B cell (primary cell): Measurements from ENCODE around the gene EXOC4. TPM values are rescaled to one million over a fixed set of nuclear protein-coding genes. Genes with fewer than 3 reads are reported as not detected.

Experiments used
- ATAC-seq: fragments of 200-7000 bp; cut with Tn5 transposase; one replicate; pipeline ENCODE4 v1.10.0; 2021; ENCODE audit warnings: low read depth, mild to moderate bottlenecking, moderate number of reproducible peaks, moderate library complexity
- CTCF ChIA-PET: fragments of 350-600 bp; sonication (Branson Sonifier 250); formaldehyde crosslinking; loops from one replicate; lab custom pipeline; 2021; ENCODE audit warnings: antibody characterized with exemption, inconsistent platforms; lab: Charles Lee
- POLR2A ChIA-PET: fragments of 350-600 bp; sonication (Branson Sonifier 250); formaldehyde crosslinking; loops from one replicate; lab custom pipeline; 2021; ENCODE audit warnings: antibody characterized with exemption; lab: Charles Lee
- DNase-seq: peaks from one replicate; pipeline ENCODE4 v3.0.0; 2013
- H2AFZ ChIP-seq: 2 replicates; pipeline ENCODE4 v1.6.1; 2012; ENCODE audit warnings: mild to moderate bottlenecking, low read depth, low read length; ENCODE audit not compliant: insufficient read depth, poor library complexity, severe bottlenecking
- H3K27ac ChIP-seq, 2 donors: 1 replicate in 1 of 2; 2 replicates in 1 of 2; pipeline ENCODE4 v1.5.1; 2012 to 2013; ENCODE audit warnings: low read length in 2 of 2, mild to moderate bottlenecking in 2 of 2, moderate library complexity in 1 of 2
- H3K27me3 ChIP-seq, 4 experiments: fragments of 200-600 bp in 1 of 4; sonication (generic) in 1 of 4; replicated peaks in 1 of 4; 1 replicate in 2 of 4; 2 replicates in 2 of 4; pipeline versions ENCODE4 v1.6.1 to v1.7.0; 2013 to 2016; ENCODE audit warnings: low read length in 3 of 4, mild to moderate bottlenecking in 2 of 4, mixed read lengths in 1 of 4, moderate library complexity in 1 of 4; ENCODE audit not compliant: insufficient read depth in 4 of 4, control insufficient read depth in 3 of 4; ENCODE audit errors: control extremely low read depth in 1 of 4
- H3K36me3 ChIP-seq, 2 experiments: replicated peaks in 1 of 2; 1 replicate in 1 of 2; 2 replicates in 1 of 2; pipeline versions ENCODE4 v1.6.1 to v1.7.1; 2013; ENCODE audit warnings: low read length in 1 of 2; ENCODE audit not compliant: insufficient read depth in 2 of 2, control insufficient read depth in 1 of 2; ENCODE audit errors: control extremely low read depth in 1 of 2, extremely low read depth in 1 of 2
- H3K4me1 ChIP-seq, 2 donors: fragments of 200-600 bp in 1 of 2; sonication (generic) in 1 of 2; 1 replicate in 1 of 2; 2 replicates in 1 of 2; pipeline versions ENCODE4 v1.5.1 to v1.6.1; 2013 to 2017; ENCODE audit warnings: low read length in 2 of 2; ENCODE audit not compliant: control insufficient read depth in 2 of 2, insufficient read depth in 2 of 2
- H3K4me2 ChIP-seq: replicated peaks from 2 replicates; pipeline ENCODE3; 2012; ENCODE audit warnings: mild to moderate bottlenecking, low read depth, low read length; ENCODE audit not compliant: poor library complexity, severe bottlenecking
- H3K4me3 ChIP-seq, 5 experiments: fragments of 200-600 bp in 1 of 5; sonication (generic) in 1 of 5; 1 replicate in 3 of 5; 2 replicates in 2 of 5; pipeline versions ENCODE4 v1.5.1 to v1.7.0; 2011 to 2016; ENCODE audit warnings: low read length in 4 of 5, mild to moderate bottlenecking in 4 of 5, low read depth in 2 of 5, control low read depth in 1 of 5, moderate library complexity in 1 of 5; ENCODE audit not compliant: insufficient read depth in 1 of 5; ENCODE audit errors: control extremely low read depth in 1 of 5, extremely low read depth in 1 of 5
- H3K79me2 ChIP-seq: fragments of 200-600 bp; sonication (generic); one replicate; pipeline ENCODE4 v1.6.0; 2016; ENCODE audit warnings: low read length; ENCODE audit not compliant: control insufficient read depth, insufficient read depth
- H3K9ac ChIP-seq: fragments of 200-600 bp; sonication (generic); 2 replicates; pipeline ENCODE4 v1.6.1; 2017; ENCODE audit warnings: mild to moderate bottlenecking, low read length, moderate library complexity
- H3K9me3 ChIP-seq, 3 donors: one replicate each; pipeline versions ENCODE4 v1.6.1 to v1.7.1; 2013; ENCODE audit warnings: low read length in 2 of 3; ENCODE audit not compliant: control insufficient read depth in 2 of 3, insufficient read depth in 1 of 3; ENCODE audit errors: control extremely low read depth in 1 of 3
- H4K20me1 ChIP-seq: 2 replicates; pipeline ENCODE4 v1.6.0; 2012; ENCODE audit warnings: mild to moderate bottlenecking, low read length; ENCODE audit not compliant: insufficient read depth, control insufficient read depth, poor library complexity, severe bottlenecking
- H3K27ac Mint-ChIP-seq: one replicate; pipeline ENCODE4 v1.8.0; 2021; ENCODE audit warnings: mixed read lengths
- H3K27me3 Mint-ChIP-seq: one replicate; pipeline ENCODE4 v1.8.0; 2021; ENCODE audit warnings: mixed read lengths
- H3K4me1 Mint-ChIP-seq: one replicate; pipeline ENCODE4 v1.8.0; 2021; ENCODE audit warnings: mixed read lengths
- H3K4me3 Mint-ChIP-seq: one replicate; pipeline ENCODE4 v1.8.0; 2021; ENCODE audit warnings: mixed read lengths
- H3K9me3 Mint-ChIP-seq: one replicate; pipeline ENCODE4 v1.8.0; 2022; ENCODE audit warnings: mixed read lengths; ENCODE audit not compliant: insufficient read depth
- EZH2 ChIP-seq: IDR thresholded peaks from 2 replicates; pipeline ENCODE4 v1.6.1; 2012; ENCODE audit warnings: borderline replicate concordance, low read depth, mild to moderate bottlenecking, moderate library complexity, low read length; ENCODE audit not compliant: insufficient read depth, poor library complexity, severe bottlenecking
- WGBS: methylation state at CpG from one replicate; pipeline ENCODE4 v1.1.5; 2013; ENCODE audit warnings: missing lambda C conversion rate; ENCODE audit not compliant: insufficient coverage; 5-methylcytosine and 5-hydroxymethylcytosine counted together
- intact Hi-C: fragments of 100-400 bp; cut with micrococcal nuclease; formaldehyde crosslinking; loops from one replicate; pipeline ENCODE4 v1.10.0; 2022
- polyA plus RNA-seq: library from polyadenylated mRNA; depleted of rRNA; stranded (reverse); fragments of >200 nt; gene quantifications from 2 replicates; pipeline ENCODE4 v1.2.3, GENCODE V29; 2012
- total RNA-seq, 2 donors: library from RNA; stranded (reverse); fragments of 120-200 nt in 1 of 2; gene quantifications; 1 replicate in 1 of 2; 2 replicates in 1 of 2; pipeline versions ENCODE4 v1.2.3 to v1.2.4, GENCODE V29; 2013 to 2022
- TF ChIP-seq, protein P1 (sequence below): fragments of 200-600 bp; IDR thresholded peaks from one replicate; pipeline ENCODE4 v1.8.0; 2022; ENCODE audit warnings: antibody characterized with exemption, mild to moderate bottlenecking

Gene EXOC4
- total and polyA plus RNA-seq, 2 donors (not counting 1 experiment from before 2014, with no cell fraction given): 16.7 to 135 TPM

DNA sequence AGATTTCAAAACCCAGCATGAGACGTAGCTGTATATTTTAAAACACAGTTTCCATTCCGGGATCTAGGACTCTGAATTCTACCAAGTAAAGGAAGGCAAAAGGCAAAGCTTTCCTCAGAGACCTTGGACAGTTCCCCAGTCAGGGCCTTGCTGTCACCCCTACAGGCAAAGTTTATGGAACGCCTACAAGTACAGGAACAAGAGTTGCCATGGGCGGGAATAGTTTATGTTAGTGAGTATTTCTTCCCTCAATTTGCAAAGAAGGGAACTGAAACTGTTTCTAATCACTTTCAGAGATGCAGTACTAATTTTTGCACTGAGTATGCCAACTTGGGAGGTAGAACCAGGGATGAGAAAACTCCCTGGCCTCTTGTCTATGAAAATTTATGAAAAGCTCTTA is 806.1 kb downstream of the EXOC4 start:
- Mint-ChIP-seq H3K4me1 (no peaks in the 10 kb centered on the region), H3K27me3 (no peaks in the 10 kb centered on the region), H3K9me3 (no peaks in the 10 kb centered on the region), H3K27ac (no peak overlapping the region), H3K4me3 (no peak overlapping the region)
- Histone ChIP-seq H3K27ac (no peak overlapping the region), H3K4me2 (no peak overlapping the region), H4K20me1 (no peaks in the 10 kb centered on the region), H2AFZ (no peak overlapping the region), H3K36me3 (no peaks in the 10 kb centered on the region), H3K4me3 (no peak overlapping the region), H3K27me3 (no peaks in the 10 kb centered on the region), H3K4me1 (no peaks in the 10 kb centered on the region), H3K9ac (no peak overlapping the region), H3K79me2 (no peaks in the 10 kb centered on the region), H3K9me3 (no peaks in the 10 kb centered on the region)
- ChIA-PET POLR2A (no interaction called here), CTCF (no interaction called here)
- DNase-seq (no peak), ATAC-seq (no peak)
- TF ChIP-seq, protein P1, sequence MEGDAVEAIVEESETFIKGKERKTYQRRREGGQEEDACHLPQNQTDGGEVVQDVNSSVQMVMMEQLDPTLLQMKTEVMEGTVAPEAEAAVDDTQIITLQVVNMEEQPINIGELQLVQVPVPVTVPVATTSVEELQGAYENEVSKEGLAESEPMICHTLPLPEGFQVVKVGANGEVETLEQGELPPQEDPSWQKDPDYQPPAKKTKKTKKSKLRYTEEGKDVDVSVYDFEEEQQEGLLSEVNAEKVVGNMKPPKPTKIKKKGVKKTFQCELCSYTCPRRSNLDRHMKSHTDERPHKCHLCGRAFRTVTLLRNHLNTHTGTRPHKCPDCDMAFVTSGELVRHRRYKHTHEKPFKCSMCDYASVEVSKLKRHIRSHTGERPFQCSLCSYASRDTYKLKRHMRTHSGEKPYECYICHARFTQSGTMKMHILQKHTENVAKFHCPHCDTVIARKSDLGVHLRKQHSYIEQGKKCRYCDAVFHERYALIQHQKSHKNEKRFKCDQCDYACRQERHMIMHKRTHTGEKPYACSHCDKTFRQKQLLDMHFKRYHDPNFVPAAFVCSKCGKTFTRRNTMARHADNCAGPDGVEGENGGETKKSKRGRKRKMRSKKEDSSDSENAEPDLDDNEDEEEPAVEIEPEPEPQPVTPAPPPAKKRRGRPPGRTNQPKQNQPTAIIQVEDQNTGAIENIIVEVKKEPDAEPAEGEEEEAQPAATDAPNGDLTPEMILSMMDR: no peak
- no peak for TF ChIP-seq EZH2
- 93% methylated on average over 2 of the region's 4 CpGs for WGBS
- intact Hi-C loops: no loop called here

DNA sequence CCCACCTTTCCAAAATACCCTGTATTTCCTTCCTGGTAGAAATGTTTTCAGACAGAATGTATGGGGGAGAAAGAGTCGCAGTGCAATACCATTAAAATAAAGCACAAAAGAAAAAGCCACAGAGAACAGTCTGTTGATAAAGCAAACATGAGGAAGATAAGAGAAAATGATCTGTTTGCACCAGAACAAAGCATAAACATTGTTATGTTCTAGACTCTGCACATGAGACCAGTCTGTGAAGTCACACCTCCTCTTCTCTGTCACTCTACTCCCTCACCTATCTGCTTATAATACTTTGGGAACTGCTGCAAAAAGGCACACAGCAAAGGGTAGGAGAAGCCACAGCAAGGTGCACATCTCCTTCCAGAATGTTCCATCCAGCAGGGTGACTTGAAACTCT is 807.0 kb downstream of the EXOC4 start:
- ChIA-PET CTCF (no interaction called here), POLR2A (no interaction called here)
- ATAC-seq (no peak), DNase-seq (no peak)
- Histone ChIP-seq H3K4me2 (no peak overlapping the region), H3K27me3 (no peaks in the 10 kb centered on the region), H4K20me1 (no peaks in the 10 kb centered on the region), H3K9ac (no peak overlapping the region), H3K9me3 (no peaks in the 10 kb centered on the region), H3K27ac (no peak overlapping the region), H2AFZ (no peak overlapping the region), H3K79me2 (no peaks in the 10 kb centered on the region), H3K4me1 (no peaks in the 10 kb centered on the region), H3K4me3 (no peak overlapping the region), H3K36me3 (no peaks in the 10 kb centered on the region)
- no peaks in the 10 kb centered on the region for H3K4me1 Mint-ChIP-seq
- no peaks in the 10 kb centered on the region for H3K27me3 Mint-ChIP-seq
- H3K9me3 Mint-ChIP-seq: no peaks in the 10 kb centered on the region
- no CpG with 5 or more reads among the region's 1 CpG for WGBS
- TF ChIP-seq, protein P1: no peak
- TF ChIP-seq EZH2: no peak
- H3K27ac Mint-ChIP-seq: no peak overlapping the region
- intact Hi-C loops: no loop called here
- H3K4me3 Mint-ChIP-seq: no peak overlapping the region
